Measurements from ENCODE around the gene EMSY.
"Not testable (repeated sequence)": the region's sequence is repeated elsewhere in the genome, so short reads cannot be mapped to it uniquely, and the experiment has no call there.

Gene EMSY

DNA sequence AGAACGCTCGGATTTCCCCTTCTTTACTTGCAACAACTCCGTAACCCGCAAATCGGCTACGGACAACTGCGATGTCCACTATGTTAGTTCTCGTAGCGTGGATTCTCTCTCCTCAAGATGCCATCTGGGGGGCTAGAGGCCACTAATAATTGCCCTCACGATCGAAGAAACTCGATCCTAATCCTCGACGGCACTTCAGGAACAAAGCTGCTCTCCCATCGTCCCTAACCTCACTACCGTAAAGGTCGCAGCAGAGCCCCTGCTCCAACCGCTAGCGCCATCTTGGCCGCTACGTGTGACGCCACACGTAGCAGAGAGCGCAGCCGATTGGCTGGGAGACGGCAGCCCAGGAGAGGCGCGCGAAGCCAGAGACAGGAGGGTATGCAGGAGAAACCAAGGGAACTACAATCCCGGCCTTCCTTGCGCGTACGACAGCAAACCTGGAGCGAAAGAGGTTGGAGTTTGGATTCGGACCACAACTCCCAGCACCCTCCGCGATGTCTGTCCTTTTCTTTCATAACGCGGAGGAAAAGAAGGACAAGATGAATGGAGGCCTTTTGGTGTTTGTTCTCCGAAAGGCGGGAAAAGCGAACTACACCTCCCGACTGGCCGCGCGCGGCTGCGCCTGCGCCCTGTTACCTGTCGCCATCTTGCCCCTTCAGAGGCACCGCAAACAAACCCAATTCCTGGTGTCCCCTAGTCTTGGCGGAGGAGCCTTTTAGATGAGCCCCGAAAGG lies at the start of gene EMSY:
TSS of gene EMSY (plus strand) at position 635 of the 737 bp plus-strand sequence. CDS start 1,921 bp downstream, outside the sequence.
- DNase-seq, result peak; percentile 96 to 98 (median 97)

DNA sequence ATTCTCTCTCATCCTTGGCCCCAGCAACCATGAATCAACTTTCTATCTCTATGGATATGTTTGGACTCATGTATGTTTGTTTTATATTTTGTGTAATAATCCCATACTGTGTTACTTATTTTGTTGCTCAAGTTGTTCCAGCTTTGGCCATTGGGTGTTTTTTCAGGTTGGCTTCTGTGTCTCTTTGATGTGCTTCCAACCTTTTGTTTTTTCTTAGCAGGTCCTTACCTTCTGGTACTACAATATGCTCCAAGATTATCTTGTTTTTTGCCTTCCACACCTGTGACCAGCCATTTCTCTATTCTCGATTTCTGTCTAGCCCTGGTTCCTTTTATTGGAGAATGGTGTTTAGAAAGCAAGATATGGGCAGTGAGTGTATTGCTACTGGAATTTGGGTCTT lies 49.5 kb upstream of the EMSY start:
- DNase-seq, result no peak

GRCh38 chr11:76397383-76397782 lies 47.4 kb upstream of the EMSY start:
- no peak for DNase-seq

- no peak for DNase-seq
These were observed 43.9 kb upstream of the EMSY start for GRCh38 chr11:76400967-76401366.

- DNase-seq, result not testable (repeated sequence)
These were observed 43.3 kb upstream of the EMSY start for GRCh38 chr11:76401484-76401883.

- no peak for DNase-seq
These were observed 38.5 kb upstream of the EMSY start for GRCh38 chr11:76406359-76406758.

DNA sequence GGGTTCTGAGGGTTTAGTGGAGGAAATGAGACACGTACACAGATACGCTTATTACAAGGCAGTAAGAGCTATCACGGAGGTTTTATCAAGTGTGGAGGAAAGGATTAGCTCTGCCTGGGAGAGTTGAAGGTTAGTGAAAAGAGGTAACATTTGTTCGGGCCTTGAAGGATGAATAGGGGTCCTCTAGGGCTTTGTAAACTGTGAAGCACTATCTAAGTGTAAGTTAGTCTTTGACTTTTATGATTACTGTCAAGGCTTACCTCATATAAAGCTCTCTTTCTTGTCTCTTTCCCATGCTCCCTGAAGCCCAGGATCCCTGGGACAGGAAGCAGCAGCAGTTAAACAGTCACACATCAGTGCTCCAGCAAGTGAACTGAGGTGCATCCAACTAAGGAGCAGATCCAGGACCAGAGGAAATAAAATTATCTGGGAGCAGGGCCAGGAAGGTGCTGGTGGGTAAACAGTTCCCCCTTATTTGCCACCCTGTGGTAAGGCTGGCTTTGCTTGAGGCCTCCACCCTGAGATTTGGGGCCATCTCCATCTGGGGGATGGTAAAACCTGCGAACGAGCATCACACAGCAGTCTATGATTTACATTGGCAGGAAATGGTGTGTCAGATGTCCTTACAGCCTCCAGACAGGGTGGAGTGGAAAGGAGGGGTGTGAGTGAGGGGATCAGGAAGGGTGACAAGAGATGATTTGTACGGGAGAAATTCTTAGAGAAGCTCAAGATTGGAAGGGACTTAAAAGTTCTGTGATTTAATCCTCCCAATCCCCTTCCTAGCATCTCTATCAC lies 36.5 kb upstream of the EMSY start:
- no peak for DNase-seq

DNA sequence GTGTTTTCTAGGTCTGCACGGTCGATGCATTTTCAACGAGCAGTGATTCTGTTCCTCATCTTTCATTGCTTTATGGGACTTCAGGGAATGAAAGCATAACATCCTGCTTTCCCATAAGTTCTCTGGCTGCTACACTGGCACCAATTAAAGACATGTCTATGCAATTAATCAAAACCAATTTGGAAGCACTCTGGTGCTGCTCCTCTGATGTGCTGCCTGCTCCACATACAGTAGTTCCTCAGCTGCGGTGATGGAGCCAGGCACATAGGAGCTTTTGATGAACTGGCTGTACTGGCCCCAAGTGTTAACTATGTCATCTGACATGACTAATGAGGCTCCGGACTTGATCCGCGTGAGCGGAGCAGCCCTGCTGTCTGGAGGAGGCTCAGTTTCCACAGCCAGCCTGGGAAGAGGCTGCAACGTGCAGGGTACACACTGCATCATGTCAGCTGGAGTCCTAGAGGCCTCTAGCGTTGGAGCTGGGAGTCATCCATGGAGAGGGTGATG lies 33.9 kb upstream of the EMSY start:
- no peak for DNase-seq

DNA sequence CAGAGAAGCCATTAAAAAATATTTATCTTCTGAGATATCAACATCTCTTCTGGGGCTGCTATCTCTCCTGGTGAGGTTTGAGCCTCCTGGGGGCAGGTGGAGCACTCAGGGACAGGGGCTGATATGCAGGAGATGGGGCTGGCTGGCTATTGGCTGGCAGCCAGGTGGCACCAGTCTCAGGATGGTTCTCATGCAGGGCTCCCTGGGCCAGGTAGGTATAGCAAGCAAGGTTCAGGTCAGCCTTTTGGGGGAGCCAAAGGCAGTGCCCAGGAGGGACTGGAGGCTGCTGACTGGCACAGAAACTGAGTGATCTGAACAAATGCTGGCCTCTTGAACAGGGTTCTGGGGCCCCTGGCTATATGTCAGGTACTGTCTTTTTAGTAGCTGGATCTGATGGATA lies 29.7 kb upstream of the EMSY start:
- no peak for DNase-seq

DNA sequence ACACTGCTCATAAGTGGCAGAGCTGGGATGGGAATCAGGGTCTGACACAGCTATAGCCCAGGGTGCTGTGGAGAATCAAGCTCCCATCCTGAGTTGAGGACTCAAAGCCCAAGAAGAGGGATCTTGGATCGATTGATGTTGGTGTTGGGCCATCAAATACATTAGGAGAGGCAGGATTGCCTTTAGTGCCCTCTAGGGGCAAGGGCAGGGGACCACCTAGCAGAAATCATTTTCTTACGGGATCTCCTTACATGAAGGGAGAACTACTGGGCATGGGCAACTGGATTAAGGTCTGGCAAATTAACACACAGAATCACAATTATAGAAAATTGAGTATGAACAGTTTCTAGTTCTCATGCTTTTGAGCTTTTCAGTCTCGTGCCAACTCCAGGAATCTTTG lies 24.9 kb upstream of the EMSY start:
- peak; percentile 40 to 51 (median 51) for DNase-seq

DNA sequence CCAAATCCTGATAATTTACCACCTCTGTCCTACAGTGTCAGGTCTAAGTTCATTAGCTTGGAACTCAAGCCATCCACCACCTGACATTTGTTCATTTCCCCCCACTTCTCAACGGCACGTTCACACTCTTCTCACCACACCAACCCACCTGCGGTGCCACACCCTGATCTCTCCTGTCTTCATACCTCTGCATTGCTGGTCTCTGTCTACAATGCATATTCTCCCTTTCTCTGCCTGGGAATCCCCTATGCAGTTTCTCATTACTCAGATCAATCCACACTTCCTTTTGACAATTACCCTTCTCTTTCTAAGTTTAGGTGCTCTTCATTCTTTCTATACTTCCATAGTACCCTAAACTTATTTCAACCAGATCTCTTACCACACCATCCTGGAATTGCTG lies 20.4 kb upstream of the EMSY start:
- peak in 1 of 3 donors; percentile 5 for DNase-seq

DNA sequence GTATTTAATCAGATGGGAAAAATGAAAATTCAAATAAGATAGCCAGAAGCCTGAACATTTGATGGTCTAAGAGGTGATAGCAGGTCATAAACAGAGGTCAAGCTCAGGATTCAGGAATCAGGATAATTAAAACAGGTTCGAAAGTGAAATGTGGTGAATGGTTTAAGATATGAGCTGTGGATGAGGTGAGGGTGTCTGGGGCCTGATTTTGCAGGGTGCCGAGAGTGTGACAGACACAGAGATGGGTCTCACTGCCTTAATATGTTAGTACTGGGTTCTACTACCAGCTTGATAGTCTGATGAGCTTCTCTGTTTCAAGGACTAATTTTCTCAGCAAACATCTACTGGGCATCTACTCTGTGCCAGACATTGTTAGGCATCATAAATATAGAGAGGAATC lies 19.9 kb upstream of the EMSY start:
- DNase-seq, result no peak

DNA sequence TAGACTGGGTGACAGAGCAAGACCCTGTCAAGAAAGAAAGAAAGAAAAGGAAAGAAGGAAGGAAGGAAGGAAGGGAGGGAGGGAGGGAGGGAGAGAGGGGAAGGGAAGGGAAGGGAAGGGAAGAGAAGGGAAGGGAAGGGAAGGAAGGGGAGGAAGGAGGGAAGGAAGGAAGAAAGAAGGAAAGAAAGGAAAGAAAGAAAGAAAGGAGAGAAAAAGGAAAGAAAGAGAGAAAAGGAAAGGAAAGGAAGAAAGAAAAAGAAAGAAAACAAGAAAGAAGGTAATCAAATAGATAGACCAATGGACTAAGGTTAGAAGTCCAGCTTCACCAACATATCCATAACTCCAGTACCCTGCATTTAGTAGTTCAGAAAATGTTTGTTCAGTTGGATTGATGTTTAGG lies 18.2 kb upstream of the EMSY start:
- DNase-seq, result no peak

DNA sequence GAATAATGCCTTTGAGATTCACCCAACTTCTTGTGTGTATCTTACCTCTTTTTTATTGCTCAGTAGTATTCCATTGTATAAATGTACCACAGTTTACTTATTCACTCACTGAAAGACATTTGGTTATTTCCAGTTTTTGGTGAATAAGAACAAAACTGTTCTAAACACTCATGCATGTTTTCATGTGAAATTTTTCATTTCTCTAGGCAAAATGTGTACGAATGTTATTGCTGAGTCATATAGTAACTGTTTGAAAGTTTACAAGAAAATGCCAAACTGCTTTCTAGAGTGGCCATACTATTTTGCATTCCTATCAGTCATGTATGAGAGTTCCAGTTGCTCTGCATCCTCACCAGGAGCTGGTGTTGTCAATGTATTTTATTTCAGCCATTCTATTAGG lies 8.8 kb upstream of the EMSY start:
- no peak for DNase-seq

GRCh38 chr11:76443268-76443980 lies 1.4 kb upstream of the EMSY start:
- DNase-seq, result peak; percentile 27 to 45 (median 45)

- DNase-seq, result no peak
These were observed 794 bp upstream of the EMSY start for GRCh38 chr11:76444065-76444383.

- peak; percentile 92 to 94 (median 92) for DNase-seq
These were observed 585 bp downstream of the EMSY start for GRCh38 chr11:76445121-76446084.

- no peak for DNase-seq
These were observed 3.7 kb downstream of the EMSY start for GRCh38 chr11:76448506-76448905.

DNA sequence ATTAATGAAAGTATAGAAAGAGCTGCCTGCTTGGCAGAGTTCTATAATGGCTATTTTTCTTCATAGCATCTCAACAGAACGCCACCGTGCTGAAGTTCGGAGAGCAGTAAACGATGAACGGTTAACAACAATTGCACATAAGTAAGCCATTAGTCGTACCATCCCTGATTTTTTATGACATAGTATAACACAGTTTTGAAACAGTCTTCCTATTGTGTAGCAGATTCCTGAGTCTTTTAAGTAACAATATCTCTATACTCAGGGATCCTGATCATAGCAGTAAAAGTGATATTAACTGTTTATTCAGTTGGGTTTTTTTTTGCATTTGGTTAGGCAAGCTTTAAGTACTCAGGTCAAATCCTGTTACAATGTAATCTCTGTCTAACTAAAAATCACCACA lies 8.4 kb downstream of the EMSY start:
- DNase-seq, result no peak

- DNase-seq, result no peak
These were observed 10.5 kb downstream of the EMSY start for GRCh38 chr11:76455331-76455730.

DNA sequence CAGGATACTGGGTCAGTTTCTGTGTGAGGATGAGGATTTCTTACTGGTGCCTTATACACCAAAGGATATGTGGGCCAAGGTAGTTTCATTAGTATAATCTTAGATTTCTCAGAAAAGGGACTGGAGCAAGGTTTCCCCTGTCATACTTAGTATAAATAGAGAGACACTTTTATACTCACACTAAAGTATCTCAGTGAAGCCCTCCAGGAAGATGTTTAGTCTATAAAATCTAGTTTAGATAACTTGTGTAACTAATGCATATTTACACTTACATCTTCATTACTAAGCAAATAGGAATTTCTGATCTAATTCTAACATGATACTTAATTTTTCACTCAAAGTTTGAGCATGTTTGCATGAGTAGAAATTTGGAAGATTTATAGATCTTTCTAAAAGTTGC lies 11.1 kb downstream of the EMSY start:
- no peak for DNase-seq

GRCh38 chr11:76456571-76456970 lies 11.8 kb downstream of the EMSY start:
- DNase-seq, result no peak

Data from suppressor macrophage treated with lipopolysaccharide for 1 hour (primary cell).